Mesendoderm (in vitro differentiated cells): ENCODE data around the gene CNPY4.

Experiments used
- DNase-seq: peaks from one replicate; pipeline ENCODE4 v3.0.0; 2013
- H2AK5ac ChIP-seq: 2 replicates; pipeline ENCODE4 v1.6.1; 2013; ENCODE audit warnings: low read length, inconsistent platforms
- H2BK120ac ChIP-seq: 2 replicates; pipeline ENCODE4 v1.6.1; 2013; ENCODE audit warnings: low read depth, mild to moderate bottlenecking, low read length, moderate library complexity, mixed read lengths
- H2BK15ac ChIP-seq: replicated peaks from 2 replicates; pipeline ENCODE4 v1.6.1; 2013; ENCODE audit warnings: low read depth, mild to moderate bottlenecking, moderate library complexity
- H2BK5ac ChIP-seq: 2 replicates; pipeline ENCODE4 v1.6.1; 2013; ENCODE audit warnings: low read length, inconsistent platforms
- H3K18ac ChIP-seq: 2 replicates; pipeline ENCODE4 v1.6.1; 2013; ENCODE audit warnings: mild to moderate bottlenecking, low read length, mixed read lengths
- H3K23ac ChIP-seq: one replicate; pipeline ENCODE4 v1.6.1; 2013; ENCODE audit warnings: low read length
- H3K27ac ChIP-seq: 2 replicates; pipeline ENCODE4 v1.5.1; 2013; ENCODE audit warnings: low read depth, mild to moderate bottlenecking, inconsistent platforms, low read length, moderate library complexity
- H3K27me3 ChIP-seq: 2 replicates; pipeline ENCODE4 v1.6.1; 2013; ENCODE audit warnings: low read length, control low read depth, mild to moderate bottlenecking, inconsistent platforms; ENCODE audit not compliant: insufficient read depth, poor library complexity
- H3K36me3 ChIP-seq: 2 replicates; pipeline ENCODE4 v1.6.1; 2013; ENCODE audit warnings: low read length, inconsistent platforms; ENCODE audit not compliant: control insufficient read depth, insufficient read depth
- H3K4ac ChIP-seq: one replicate; pipeline ENCODE4 v1.6.1; 2013; ENCODE audit warnings: low read depth, mild to moderate bottlenecking, low read length, moderate library complexity
- H3K4me1 ChIP-seq: 2 replicates; pipeline ENCODE4 v1.6.1; 2013; ENCODE audit warnings: low read depth, low read length, inconsistent platforms; ENCODE audit not compliant: control insufficient read depth
- H3K4me2 ChIP-seq: 2 replicates; pipeline ENCODE4 v1.6.1; 2013; ENCODE audit warnings: low read length
- H3K4me3 ChIP-seq: 2 replicates; pipeline ENCODE4 v1.5.1; 2013; ENCODE audit warnings: mild to moderate bottlenecking, low read length
- H3K56ac ChIP-seq: one replicate; pipeline ENCODE4 v1.6.1; 2013; ENCODE audit warnings: low read length
- H3K79me1 ChIP-seq: 2 replicates; pipeline ENCODE4 v1.6.1; 2013; ENCODE audit warnings: low read length, inconsistent platforms
- H3K79me2 ChIP-seq: 2 replicates; pipeline ENCODE4 v1.6.1; 2013; ENCODE audit warnings: mild to moderate bottlenecking, low read length; ENCODE audit not compliant: control insufficient read depth, insufficient read depth
- H3K9ac ChIP-seq: 2 replicates; pipeline ENCODE4 v1.6.1; 2013; ENCODE audit warnings: low read length, inconsistent platforms
- H4K5ac ChIP-seq: one replicate; pipeline ENCODE4 v1.6.1; 2013; ENCODE audit warnings: low read length
- H4K8ac ChIP-seq: one replicate; pipeline ENCODE4 v1.6.1; 2013; ENCODE audit warnings: low read depth, mild to moderate bottlenecking, control low read depth, low read length, moderate library complexity
- WGBS: extraction: QIAGEN DNeasy Blood & Tissue Kit; methylation state at CpG from one replicate; pipeline ENCODE4 v1.1.7; 2013; ENCODE audit warnings: low lambda C conversion rate, missing lambda C conversion rate; ENCODE audit not compliant: insufficient coverage; ENCODE audit errors: extremely low coverage; 5-methylcytosine and 5-hydroxymethylcytosine counted together

Gene CNPY4

GRCh38 chr7:100082978-100083377 lies 36.5 kb upstream of the CNPY4 start:
- no CpG with 5 or more reads among the region's 4 CpGs for WGBS
- H4K5ac ChIP-seq: no peak overlapping the region
- H3K4me2 ChIP-seq: no peak overlapping the region
- no peak overlapping the region for H3K9ac ChIP-seq
- H3K79me2 ChIP-seq: peaks cover 32% of the 10 kb centered on the region
- peaks cover 3% of the 10 kb centered on the region for H3K4me1 ChIP-seq
- H3K27me3 ChIP-seq: no peaks in the 10 kb centered on the region
- H2BK5ac ChIP-seq: no peak overlapping the region
- H3K79me1 ChIP-seq: peaks cover 8% of the 10 kb centered on the region
- H2AK5ac ChIP-seq: no peak overlapping the region
- no peak overlapping the region for H2BK15ac ChIP-seq
- DNase-seq: no peak
- no peak overlapping the region for H2BK120ac ChIP-seq
- H4K8ac ChIP-seq: no peak overlapping the region
- no peak overlapping the region for H3K23ac ChIP-seq
- no peak overlapping the region for H3K4me3 ChIP-seq
- H3K36me3 ChIP-seq: peaks cover 5% of the 10 kb centered on the region
- H3K18ac ChIP-seq: no peak overlapping the region
- H3K56ac ChIP-seq: no peak overlapping the region
- H3K4ac ChIP-seq: no peak overlapping the region
- H3K27ac ChIP-seq: no peak overlapping the region

- Histone ChIP-seq H2AK5ac (no peak overlapping the region), H3K79me2 (peaks cover 12% of the 10 kb centered on the region), H2BK15ac (no peak overlapping the region), H3K23ac (no peak overlapping the region), H3K4ac (no peak overlapping the region), H2BK120ac (no peak overlapping the region), H3K4me3 (no peak overlapping the region), H3K4me2 (no peak overlapping the region), H3K18ac (no peak overlapping the region), H3K27me3 (no peaks in the 10 kb centered on the region), H3K9ac (no peak overlapping the region), H4K8ac (no peak overlapping the region), H2BK5ac (no peak overlapping the region), H3K27ac (no peak overlapping the region), H4K5ac (no peak overlapping the region), H3K4me1 (no peaks in the 10 kb centered on the region), H3K36me3 (no peaks in the 10 kb centered on the region), H3K56ac (no peak overlapping the region), H3K79me1 (peaks cover 4% of the 10 kb centered on the region)
- WGBS: no CpG with 5 or more reads among the region's 3 CpGs
- DNase-seq: no peak
These were observed 33.9 kb upstream of the CNPY4 start for GRCh38 chr7:100085515-100085914.

GRCh38 chr7:100087055-100087750 lies 32.2 kb upstream of the CNPY4 start:
- WGBS: no CpG with 5 or more reads among the region's 10 CpGs
- Histone ChIP-seq H3K18ac (no peak overlapping the region), H3K79me2 (peaks cover 2% of the 10 kb centered on the region), H3K23ac (no peak overlapping the region), H3K56ac (peak overlapping the region; percentile 25), H4K5ac (no peak overlapping the region), H4K8ac (no peak overlapping the region), H3K36me3 (no peaks in the 10 kb centered on the region), H3K9ac (no peak overlapping the region), H3K27ac (peak overlapping the region; percentile 29), H3K27me3 (no peaks in the 10 kb centered on the region), H2AK5ac (no peak overlapping the region), H2BK120ac (no peak overlapping the region), H3K4ac (no peak overlapping the region), H3K4me3 (no peak overlapping the region), H3K4me2 (no peak overlapping the region), H2BK15ac (no peak overlapping the region), H3K79me1 (peaks cover 4% of the 10 kb centered on the region), H3K4me1 (no peaks in the 10 kb centered on the region), H2BK5ac (no peak overlapping the region)
- peak; percentile 94 for DNase-seq

GRCh38 chr7:100088095-100088620 lies 31.3 kb upstream of the CNPY4 start:
- Histone ChIP-seq H3K23ac (no peak overlapping the region), H3K4me1 (no peaks in the 10 kb centered on the region), H3K27ac (peak overlapping the region; percentile 29), H2BK15ac (no peak overlapping the region), H3K27me3 (no peaks in the 10 kb centered on the region), H3K56ac (peak overlapping the region; percentile 99), H2BK5ac (peak overlapping the region; percentile 69), H3K36me3 (peaks cover 2% of the 10 kb centered on the region), H3K4me3 (peak overlapping the region; percentile 23), H3K9ac (peak overlapping the region; percentile 96), H3K79me1 (peaks cover 4% of the 10 kb centered on the region), H2AK5ac (no peak overlapping the region), H3K79me2 (peaks cover 2% of the 10 kb centered on the region), H3K4ac (no peak overlapping the region), H2BK120ac (no peak overlapping the region), H4K5ac (no peak overlapping the region), H3K4me2 (peak overlapping the region; percentile 66), H4K8ac (no peak overlapping the region), H3K18ac (peak overlapping the region; percentile 75)
- no CpG with 5 or more reads among the region's 11 CpGs for WGBS
- no peak for DNase-seq

GRCh38 chr7:100088621-100089457 lies 30.6 kb upstream of the CNPY4 start, which contains the start of gene COPS6:
Gene COPS6 (plus strand): TSS chr7:100088969. CDS start chr7:100088991, 22 bp downstream.
- WGBS: no CpG with 5 or more reads among the region's 68 CpGs
- H2BK120ac ChIP-seq: peak within 1 kb of the TSS; percentile 21
- peaks cover 4% of the 10 kb centered on the region for H3K79me1 ChIP-seq

More at GRCh38 chr7:100088621-100089457, 30.6 kb upstream of the CNPY4 start, which contains the start of gene COPS6:
- no peak within 1 kb of the TSS for H2BK15ac ChIP-seq
- peak within 1 kb of the TSS; percentile 99 for H3K56ac ChIP-seq
- no peaks in the 10 kb centered on the region for H3K27me3 ChIP-seq
- H2BK5ac ChIP-seq: peak within 1 kb of the TSS; percentile 69
- H3K4me2 ChIP-seq: peak within 1 kb of the TSS; percentile 91
- peak within 1 kb of the TSS; percentile 99 for H3K23ac ChIP-seq
- peak within 1 kb of the TSS; percentile 17 for H3K4ac ChIP-seq
- no peaks in the 10 kb centered on the region for H3K4me1 ChIP-seq
- no peak within 1 kb of the TSS for H4K5ac ChIP-seq
- H3K18ac ChIP-seq: peak within 1 kb of the TSS; percentile 75
- H3K4me3 ChIP-seq: peak within 1 kb of the TSS; percentile 87
- peak within 1 kb of the TSS; percentile 48 for H3K27ac ChIP-seq
- H3K79me2 ChIP-seq: peaks cover 2% of the 10 kb centered on the region
- H3K9ac ChIP-seq: peak within 1 kb of the TSS; percentile 96
- H3K36me3 ChIP-seq: peaks cover 4% of the 10 kb centered on the region
- H4K8ac ChIP-seq: no peak within 1 kb of the TSS
- DNase-seq: peak; percentile 81
- no peak within 1 kb of the TSS for H2AK5ac ChIP-seq
